MM.1S (cell line): ENCODE results near the gene SMCO3.

ENCODE experiments used
- CTCF ChIP-seq: fragments of 300-600 bp; sonication (generic); IDR thresholded peaks from 2 replicates; pipeline ENCODE4 v1.5.1; 2016; ENCODE audit warnings: antibody characterized with exemption, low read length, mixed read lengths
- EZH2 ChIP-seq: fragments of 300-600 bp; sonication (generic); optimal IDR thresholded peaks from 2 replicates; pipeline ENCODE3; 2017; ENCODE audit warnings: low read depth, mild to moderate bottlenecking, antibody characterized with exemption, low read length, mixed read lengths

GRCh38 chr12:14774074-14774905 lies 39.7 kb downstream of the SMCO3 start:
- TF ChIP-seq EZH2 (no peak), CTCF (no peak)
